WERI-Rb-1 (cell line): ENCODE results near the gene EFCAB12.
A peak's percentile ranks its signal among the peaks of the same experiment; 100 is the strongest.

Source experiments
- DNase-seq: peaks from one replicate; pipeline ENCODE4 v3.0.0-alpha.2; 2020
- H3K27ac ChIP-seq: fragments of 250-450 bp; sonication (Bioruptor Pico); 2 replicates; pipeline ENCODE4 v1.5.1; 2020; ENCODE audit warnings: mild to moderate bottlenecking, moderate library complexity
- H3K27me3 ChIP-seq: fragments of 250-450 bp; sonication (Bioruptor Pico); 2 replicates; pipeline ENCODE4 v1.5.1; 2021; ENCODE audit warnings: mild to moderate bottlenecking, low read depth, moderate library complexity; ENCODE audit not compliant: insufficient read depth, severe bottlenecking
- H3K36me3 ChIP-seq: fragments of 250-450 bp; sonication (Bioruptor Pico); 2 replicates; pipeline ENCODE4 v1.5.1; 2020; ENCODE audit warnings: mild to moderate bottlenecking, moderate library complexity
- H3K4me3 ChIP-seq: 2 replicates; pipeline ENCODE4 v1.5.1; 2011; ENCODE audit warnings: low read depth, mild to moderate bottlenecking, control low read depth, low read length
- H3K9me3 ChIP-seq: fragments of 250-450 bp; sonication (Bioruptor Pico); 2 replicates; pipeline ENCODE4 v1.5.1; 2021; ENCODE audit warnings: mild to moderate bottlenecking, moderate library complexity; ENCODE audit not compliant: severe bottlenecking
- TF ChIP-seq, protein P1 (sequence below): IDR thresholded peaks from 2 replicates; pipeline ENCODE4 v1.5.1; 2011; ENCODE audit warnings: low read depth, mild to moderate bottlenecking, control low read depth, inconsistent platforms, low read length

Gene EFCAB12

DNA sequence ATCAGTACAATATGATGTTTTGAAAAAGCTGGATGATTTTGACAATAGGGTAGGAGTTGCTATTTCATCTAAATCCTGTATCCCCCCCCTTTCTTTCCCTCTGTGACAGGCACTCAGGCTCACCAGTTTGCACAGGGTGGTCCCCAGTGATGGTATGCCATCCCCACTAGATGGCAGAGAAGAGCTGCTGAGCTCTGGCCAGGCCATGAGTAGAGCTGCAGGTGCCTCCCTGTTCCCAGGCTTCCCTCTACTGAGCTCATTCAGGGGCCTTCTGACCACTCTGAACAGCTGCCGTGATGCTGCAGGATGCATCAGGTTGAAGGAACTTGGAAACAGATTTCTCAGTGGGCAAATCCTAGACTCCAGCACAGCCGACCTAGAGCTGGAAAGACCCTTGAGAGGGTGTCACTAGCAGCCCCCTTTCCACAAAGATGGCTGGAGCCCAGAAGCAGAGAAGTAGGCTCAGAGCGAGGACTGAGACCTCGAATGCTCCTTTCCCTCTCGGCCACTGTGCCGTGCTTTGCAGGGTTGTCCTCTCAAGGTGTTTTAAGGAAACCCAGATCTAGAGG lies 45.1 kb downstream of the EFCAB12 start:
- peak; percentile 77 for DNase-seq

DNA sequence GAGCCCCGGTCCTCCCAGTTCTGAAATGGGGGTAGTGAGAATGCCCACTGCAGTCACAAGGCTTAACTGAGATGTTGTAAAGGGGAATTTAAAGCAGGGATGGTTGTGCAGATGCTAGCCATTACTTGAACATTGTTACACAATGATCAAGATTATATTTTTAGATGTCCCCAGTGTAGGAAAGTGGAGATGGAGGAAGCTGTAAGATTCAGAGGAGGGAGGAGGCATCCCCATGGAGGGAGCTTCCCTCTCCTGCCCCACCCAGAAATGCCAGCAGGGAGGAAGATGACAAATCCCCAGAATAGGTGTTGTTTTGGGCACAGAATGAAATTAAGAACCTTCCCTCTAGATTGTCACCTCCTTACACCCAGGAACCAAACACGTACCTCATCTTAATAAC lies 46.1 kb downstream of the EFCAB12 start:
- Histone ChIP-seq H3K36me3 (0 out of 2 replicates have a peak, but pooled peaks cover 2% of the 10 kb centered on the region), H3K4me3 (no peak overlapping the region), H3K27ac (no peak overlapping the region), H3K27me3 (no peaks in the 10 kb centered on the region), H3K9me3 (no peaks in the 10 kb centered on the region)
- TF ChIP-seq, protein P1, sequence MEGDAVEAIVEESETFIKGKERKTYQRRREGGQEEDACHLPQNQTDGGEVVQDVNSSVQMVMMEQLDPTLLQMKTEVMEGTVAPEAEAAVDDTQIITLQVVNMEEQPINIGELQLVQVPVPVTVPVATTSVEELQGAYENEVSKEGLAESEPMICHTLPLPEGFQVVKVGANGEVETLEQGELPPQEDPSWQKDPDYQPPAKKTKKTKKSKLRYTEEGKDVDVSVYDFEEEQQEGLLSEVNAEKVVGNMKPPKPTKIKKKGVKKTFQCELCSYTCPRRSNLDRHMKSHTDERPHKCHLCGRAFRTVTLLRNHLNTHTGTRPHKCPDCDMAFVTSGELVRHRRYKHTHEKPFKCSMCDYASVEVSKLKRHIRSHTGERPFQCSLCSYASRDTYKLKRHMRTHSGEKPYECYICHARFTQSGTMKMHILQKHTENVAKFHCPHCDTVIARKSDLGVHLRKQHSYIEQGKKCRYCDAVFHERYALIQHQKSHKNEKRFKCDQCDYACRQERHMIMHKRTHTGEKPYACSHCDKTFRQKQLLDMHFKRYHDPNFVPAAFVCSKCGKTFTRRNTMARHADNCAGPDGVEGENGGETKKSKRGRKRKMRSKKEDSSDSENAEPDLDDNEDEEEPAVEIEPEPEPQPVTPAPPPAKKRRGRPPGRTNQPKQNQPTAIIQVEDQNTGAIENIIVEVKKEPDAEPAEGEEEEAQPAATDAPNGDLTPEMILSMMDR, result no peak
- DNase-seq, result no peak

More for the DNA sequence above, 45.1 kb downstream of the EFCAB12 start:
- H3K4me3 ChIP-seq, result no peak overlapping the region
- no peak overlapping the region for H3K27ac ChIP-seq
- no peaks in the 10 kb centered on the region for H3K9me3 ChIP-seq
- TF ChIP-seq, protein P1, result peak; percentile 92
- H3K27me3 ChIP-seq, result no peaks in the 10 kb centered on the region
- peaks cover 7% of the 10 kb centered on the region for H3K36me3 ChIP-seq

DNA sequence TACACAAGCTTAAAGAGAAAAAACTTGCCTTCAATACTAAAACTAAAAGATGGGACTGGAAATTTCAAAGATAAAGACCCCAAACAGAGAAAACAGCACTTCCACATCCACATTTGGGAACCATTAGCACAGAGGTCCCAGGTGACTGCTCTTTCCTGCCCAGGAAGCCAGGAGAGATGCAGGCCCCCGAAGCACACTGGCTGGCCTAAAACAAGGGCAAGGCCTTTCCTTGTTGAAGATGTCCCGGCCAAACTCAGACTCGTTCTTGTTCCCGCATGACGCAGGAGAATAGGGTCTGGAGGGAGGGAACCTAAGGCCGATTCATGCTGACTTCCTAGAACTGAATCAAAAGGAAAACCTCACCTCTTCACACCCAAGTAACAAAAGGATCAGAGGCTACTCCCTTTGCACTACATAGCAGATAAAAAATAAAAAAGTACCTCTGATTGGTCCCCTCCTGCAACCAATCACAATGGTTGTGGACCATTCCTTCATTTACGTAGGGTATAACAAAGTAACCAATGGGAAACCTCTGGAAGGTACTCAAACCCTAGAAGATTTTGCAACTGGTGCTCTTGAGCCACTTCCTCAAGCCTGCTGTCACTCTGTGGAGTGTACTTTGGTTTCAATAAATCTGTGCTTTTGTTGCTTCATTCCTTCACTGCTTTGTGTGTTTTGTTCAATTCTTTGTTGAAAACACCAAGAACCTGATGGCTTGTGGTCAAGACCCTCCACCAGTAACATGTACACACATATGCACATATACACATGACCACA lies 48.7 kb downstream of the EFCAB12 start:
- no peak for DNase-seq
- no peaks in the 10 kb centered on the region for H3K27me3 ChIP-seq
- H3K4me3 ChIP-seq, result no peak overlapping the region
- H3K27ac ChIP-seq, result no peak overlapping the region
- no peaks in the 10 kb centered on the region for H3K36me3 ChIP-seq
- TF ChIP-seq, protein P1, result no peak
- no peaks in the 10 kb centered on the region for H3K9me3 ChIP-seq

DNA sequence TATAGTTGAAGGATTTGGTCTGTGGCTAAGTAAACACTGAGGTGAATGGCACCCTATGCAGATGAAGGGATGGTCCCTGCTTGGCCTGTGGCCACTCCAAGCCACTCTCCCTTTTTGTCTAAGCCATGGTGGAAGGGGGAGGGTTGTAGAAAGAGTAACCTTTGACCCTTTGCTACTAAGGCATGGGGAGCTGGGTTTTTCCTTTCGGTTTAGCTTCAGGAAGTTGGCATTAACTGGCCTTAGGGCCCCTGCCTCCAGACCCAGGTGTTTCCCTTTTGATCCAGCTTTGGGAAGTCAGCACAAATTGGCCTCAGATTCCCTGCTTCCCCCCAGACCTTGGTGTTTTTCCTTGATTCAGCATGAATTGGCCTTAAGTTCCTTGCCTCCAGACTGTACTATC lies 49.5 kb downstream of the EFCAB12 start:
- TF ChIP-seq, protein P1, result no peak
- Histone ChIP-seq H3K9me3 (no peaks in the 10 kb centered on the region), H3K4me3 (no peak overlapping the region), H3K36me3 (no peaks in the 10 kb centered on the region), H3K27ac (no peak overlapping the region), H3K27me3 (no peaks in the 10 kb centered on the region)
- no peak for DNase-seq

DNA sequence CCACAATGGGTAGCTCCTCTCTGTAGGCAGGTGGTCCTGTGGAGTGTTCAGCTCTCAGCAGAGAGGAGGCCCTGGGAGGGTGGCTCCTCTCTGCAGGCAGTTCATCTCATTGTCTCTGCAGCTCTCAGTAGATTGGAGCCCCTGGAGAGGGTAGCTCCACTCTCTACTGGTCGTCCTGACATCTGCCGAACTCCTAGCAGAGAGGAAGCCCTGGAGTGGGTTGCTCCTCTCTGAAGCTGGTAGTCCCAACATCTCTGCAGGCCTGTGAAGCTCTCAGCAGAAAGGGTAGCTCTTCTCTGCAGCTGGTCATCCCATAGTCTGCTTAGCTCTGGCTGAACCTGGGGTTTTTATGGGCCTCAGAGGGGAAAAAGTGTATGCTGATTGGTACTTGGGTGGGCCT lies 50.8 kb downstream of the EFCAB12 start:
- Histone ChIP-seq H3K36me3 (no peaks in the 10 kb centered on the region), H3K27me3 (no peaks in the 10 kb centered on the region), H3K27ac (no peak overlapping the region), H3K9me3 (no peaks in the 10 kb centered on the region), H3K4me3 (no peak overlapping the region)
- no peak for DNase-seq
- TF ChIP-seq, protein P1, result no peak

DNA sequence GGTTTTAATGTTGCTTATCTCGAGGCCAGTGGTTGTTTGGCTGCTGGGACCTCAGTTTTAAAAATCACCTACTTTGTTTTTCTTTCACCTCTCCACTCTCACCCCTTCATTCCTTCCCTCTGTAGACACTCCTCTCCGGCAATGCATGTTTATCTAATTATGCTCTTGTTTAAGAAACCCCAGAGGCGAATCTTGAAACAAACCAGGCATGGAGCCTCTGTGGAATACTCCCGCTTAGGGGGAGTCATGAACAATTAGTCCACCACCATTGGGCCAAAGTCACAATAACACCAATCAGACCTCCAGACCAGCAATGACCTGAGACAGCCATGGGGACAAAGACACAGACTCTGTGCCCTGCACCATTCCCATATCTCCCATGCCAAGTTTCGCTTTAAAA lies 53.3 kb downstream of the EFCAB12 start:
- TF ChIP-seq, protein P1, result no peak
- H3K27me3 ChIP-seq, result no peaks in the 10 kb centered on the region
- no peaks in the 10 kb centered on the region for H3K9me3 ChIP-seq

More for the DNA sequence above, 53.3 kb downstream of the EFCAB12 start:
- H3K27ac ChIP-seq, result no peak overlapping the region
- H3K36me3 ChIP-seq, result no peaks in the 10 kb centered on the region
- no peak for DNase-seq
- H3K4me3 ChIP-seq, result no peak overlapping the region
